Measurements from ENCODE around the gene SETX.

Gene SETX

DNA sequence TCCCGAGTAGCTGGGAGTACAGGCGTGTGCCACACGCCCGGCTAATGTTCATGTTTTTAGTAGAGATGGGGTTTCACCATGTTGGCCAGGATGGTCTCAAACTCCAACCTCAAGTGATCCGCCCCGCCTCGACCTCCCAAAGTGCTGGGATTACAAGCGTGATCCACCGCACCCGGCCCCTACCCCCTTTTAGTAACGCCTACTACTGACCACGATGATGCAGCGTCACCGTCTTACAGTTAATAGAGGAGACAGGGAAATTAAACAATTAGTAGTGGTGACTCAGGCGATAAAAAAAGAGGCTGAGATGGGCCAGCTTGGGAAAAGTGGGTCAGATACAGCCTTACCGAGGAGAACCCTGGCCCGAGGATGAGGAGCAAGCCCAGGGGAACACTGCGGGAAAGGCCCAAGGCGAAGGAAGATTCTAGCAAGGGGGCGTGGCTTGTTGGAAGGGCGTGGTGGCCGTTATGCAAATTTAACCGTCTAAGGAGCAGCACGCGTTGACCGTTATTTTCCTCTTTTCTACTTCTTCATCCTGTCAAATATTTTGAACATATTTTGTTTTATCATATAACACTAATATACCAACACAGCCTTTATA, 1.6 kb upstream of the SETX start:
- no peak for DNase-seq

DNA sequence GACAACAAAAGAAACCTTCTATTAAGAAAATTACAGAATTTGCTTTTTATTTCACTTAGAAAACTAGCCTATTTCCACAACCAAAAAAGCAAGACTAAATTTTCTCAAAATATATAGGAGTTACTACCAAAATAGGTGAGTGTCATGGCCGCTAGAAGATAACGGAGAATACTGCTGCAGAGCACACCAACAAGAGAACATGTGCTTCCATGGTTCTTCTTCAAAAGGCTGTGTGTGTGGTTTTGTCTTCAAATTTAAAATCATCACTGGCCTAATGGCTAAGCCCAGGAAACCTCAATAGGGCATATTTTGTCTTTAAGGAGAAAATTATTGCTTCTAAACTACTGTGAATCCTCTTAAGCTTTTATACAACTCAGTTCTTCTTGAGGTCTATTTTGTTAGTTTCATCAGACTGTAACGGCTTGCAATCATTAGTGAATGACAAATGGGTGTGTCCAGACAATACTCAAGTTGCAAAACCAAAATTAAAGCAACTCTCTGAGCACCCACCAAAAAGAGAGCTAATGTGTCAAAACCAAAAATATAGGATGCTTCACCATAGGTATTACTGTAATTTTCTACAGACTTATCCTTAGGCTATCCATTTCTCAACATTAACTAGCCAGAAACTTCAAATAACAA, 3.3 kb downstream of the SETX start:
- no peak for DNase-seq

DNA sequence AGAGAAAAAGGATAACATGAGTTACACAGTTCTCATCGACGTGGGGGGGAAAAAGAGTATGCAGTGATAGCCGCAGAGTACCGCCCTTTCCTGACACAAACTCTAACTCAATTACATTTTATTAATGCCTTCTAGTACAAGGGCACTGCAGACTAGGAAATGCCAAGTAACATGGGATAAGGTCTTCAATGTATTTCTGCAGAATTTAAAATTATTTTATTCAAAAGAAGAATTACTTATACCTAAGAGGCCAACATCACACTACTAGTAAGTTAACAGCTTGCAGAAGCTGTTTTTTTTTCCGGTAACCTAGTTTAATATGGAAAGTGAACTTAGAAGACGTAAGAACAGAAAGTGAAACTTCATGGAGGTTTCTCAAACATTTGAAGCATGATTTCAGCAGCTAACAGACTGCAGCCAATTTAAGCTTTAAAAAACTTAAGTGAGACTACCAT, 3.9 kb downstream of the SETX start:
- DNase-seq = no peak

DNA sequence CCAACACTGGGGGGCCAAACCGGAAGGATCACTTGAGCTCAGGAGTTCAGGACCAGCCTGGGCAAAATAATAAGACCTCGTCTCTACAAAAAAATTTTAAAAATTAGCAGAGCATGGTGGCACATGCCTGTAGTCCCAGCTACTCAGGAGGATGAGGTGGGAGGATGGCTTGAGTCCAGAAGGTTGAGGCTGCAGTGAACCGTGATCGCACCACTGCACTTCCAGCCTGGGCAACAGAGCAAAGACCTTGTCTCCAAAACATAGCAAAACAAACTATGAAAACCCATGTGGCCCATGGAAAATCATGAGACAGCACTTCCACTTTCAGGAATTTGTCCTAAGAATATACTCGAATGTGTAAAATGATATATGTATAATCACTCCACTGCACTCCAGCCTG, 6.1 kb downstream of the SETX start:
- DNase-seq = no peak

DNA sequence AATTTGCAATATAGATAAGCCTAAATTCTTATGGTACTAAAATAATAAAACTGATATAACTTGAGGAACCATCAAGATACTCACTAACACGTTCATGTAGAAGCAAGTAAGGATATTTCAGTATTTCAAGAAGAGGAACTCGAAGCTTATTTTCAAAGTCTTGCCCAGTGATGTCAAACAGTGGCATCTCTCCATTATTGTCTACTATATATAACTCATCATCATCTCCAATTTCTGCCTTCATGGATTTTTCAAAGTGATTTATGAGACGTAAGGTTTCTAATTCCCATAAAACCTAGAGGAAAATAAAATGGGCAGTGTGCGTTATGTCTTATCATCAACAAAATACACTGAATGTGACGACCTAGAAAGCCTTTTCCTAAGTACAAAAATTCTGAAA, 8.6 kb downstream of the SETX start:
- DNase-seq = no peak

DNA sequence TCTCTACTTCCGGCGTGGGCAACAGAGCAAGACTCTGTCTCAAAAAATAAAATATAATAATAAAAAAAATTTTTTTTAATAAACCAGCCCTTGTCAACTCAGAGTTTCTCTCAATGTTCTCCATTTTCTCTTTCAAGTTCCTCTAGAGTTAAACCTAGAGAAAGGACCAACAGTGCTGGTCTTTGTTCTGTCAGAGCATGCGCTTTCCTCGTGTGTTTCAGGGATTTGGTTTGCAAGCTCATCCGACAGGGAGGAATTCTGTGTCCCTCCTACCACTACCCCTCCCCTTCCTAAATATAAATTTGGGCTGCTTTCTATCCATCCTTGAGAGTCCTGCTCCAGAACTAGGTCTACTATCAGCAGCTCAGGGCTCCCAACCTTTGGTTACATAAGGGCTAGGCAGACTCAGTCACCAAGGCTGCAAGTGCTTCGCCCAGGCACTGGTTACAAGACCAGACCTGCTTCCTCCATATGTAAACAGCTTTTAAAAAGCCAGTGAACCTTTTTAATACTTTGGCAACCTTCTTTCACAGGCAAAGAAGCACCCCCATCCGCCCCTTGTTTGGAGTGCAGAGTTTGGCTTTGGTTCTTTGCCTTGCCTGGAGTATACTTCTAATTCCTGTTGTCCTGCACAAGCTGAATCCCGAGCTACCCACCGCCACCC, 13.5 kb downstream of the SETX start:
- DNase-seq = no peak

DNA sequence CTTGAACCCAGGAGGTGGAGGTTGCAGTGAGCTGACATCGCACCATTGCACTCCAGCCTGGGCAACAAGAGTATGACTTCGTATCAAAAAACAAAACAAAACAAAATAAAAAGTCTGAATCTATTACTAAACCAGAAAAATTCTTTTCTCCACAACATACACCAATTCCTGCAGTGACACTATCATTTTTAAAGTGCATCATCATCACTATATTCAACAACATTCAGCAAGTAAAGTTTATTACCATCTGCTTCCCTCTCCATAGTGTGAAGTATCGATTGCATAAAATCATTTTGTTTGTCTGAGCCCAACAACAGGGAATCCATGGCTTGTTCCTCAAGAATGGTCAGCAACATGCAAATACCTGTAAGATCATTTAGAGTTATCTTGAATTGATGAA, 20.4 kb downstream of the SETX start:
- no peak for DNase-seq

DNA sequence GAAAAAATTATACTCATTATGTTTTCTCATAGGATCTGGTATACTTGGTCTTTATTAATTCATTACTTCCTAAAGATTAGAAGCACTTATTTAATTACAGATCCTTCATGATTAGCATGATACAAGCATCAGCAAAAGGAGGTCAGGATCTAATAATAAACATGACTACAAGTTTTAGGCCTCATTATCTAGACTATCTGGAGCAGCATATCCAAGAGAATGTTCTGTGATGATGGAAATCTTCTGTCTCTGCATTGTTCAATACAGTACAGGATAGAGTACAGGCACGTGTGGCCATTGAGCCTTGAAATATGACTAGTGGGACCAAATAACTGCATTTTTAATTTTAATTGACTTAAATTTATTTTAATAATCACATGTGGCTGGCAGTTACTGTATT, 21.2 kb downstream of the SETX start:
- no peak for DNase-seq

DNA sequence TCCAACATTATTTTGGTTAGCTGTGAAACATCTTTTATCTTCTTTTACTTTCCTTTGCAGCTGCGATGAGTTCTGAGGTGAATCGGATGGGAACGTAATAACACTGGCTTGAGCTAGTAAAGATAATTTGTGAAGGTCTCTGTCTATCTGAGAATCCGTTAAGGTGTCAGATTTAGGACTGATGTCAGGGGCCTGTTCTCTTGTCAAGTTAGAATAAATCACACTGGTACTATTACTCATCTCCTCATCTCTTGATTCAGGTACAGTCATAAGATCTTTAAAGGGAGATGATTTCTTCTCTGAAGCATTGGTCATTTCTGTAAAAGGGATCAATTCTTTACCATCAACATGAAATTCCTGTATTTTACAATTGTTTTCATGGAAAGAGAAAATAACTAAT, 26.2 kb downstream of the SETX start:
- DNase-seq = no peak

DNA sequence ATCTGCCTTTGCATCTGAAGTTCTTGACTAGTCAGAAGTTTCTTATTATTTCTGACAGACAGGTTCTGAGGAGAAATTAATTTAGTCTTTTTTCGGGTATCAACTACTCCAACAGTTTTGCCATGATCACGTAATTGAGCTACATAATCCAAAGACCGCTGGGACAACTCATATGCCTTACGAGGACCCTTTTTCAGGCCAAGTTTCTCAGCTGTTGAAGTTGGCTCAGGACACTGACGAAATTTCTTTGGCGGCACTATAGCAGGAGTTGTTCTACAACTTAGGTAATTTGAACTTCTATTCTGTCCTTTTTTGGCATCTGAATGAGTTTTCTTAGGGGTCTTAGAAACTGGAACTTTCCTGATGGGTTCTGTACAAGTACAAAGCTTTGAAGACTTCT, 27.2 kb downstream of the SETX start:
- no peak for DNase-seq

DNA sequence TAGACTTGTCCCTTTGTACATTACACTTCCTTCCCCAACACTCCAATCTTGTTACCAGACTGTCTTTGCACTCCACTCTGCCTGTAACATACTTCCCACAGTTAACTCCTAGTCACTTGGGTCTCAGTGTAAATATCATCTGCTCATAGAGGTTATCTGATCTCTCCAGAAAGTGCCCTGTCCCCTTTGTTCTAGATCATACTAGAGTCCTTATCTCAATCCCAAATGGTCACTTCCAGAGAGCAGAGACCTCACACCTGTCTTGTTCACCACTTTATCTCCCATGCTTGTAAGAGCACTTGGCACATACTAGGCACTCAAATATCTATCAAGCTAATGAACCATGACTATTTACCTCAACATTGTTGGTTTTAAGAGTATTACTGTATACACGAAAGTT, 30.4 kb downstream of the SETX start:
- DNase-seq = no peak

DNA sequence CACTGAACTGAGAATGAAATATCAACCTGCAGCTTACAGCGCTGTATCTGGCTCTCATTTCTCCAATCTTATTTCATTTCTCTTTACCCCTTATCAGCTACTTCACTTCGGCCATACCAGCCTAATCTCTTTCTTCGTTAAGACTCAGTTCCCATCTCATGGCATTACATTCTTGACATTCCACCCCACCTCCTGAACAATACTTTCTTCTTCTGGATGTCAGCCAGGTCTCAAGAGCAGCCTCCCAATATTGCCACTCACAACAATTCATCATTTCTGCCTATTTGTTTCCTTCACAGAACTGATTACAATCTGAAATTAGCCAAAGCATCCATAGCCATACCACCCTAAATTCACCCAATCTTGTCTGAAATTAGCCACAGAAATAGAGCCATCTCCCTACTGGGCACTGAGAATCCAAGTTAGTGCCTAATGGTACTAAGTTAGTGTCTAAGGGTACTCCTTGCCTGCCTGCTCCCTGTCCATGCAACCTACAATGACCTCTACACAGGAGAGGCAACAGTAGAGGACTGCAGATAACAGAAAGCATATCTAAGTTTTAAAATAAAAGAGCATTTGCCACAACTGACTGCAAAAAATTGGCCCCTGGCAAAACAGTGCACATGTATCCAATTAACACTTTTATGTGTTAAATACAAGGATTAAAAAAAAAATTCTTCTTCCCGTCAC, 35.2 kb downstream of the SETX start:
- no peak for DNase-seq

DNA sequence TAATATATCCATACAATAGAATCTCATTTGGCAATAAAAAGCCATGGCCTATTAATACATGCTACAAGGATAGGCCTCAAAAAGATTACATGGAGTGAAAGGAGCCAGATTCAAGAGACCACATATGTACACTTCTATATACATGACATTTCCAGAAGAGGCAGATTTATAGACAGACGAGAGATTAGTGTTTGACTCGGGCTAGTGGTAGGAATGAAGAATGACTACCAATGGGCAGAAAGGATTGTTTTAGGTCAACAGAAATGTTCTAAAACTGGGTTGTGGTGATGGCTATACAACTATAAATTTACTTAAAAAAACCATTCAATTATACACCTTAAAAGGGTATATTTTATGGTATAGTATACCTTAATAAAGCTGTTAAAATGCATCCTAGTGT, 41.9 kb downstream of the SETX start:
- no peak for DNase-seq

DNA sequence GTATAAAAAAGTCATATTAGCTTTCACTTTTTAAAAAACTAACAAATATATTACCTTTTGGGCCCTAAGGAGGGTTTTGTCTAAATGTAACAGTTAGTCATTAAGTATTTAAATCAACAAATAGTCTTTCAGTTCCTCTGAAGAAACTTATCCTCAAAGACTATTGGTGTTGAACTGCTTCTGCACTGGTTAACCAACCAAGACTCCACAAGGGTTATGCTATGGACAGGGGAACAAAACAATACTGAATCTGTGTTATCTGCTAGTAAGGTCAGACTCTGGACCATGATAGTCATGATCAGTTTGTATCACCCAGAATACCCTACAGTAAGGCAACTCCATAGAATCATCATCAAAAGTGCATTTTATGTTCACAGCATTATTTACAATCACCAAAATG, 42.4 kb downstream of the SETX start:
- no peak for DNase-seq

DNA sequence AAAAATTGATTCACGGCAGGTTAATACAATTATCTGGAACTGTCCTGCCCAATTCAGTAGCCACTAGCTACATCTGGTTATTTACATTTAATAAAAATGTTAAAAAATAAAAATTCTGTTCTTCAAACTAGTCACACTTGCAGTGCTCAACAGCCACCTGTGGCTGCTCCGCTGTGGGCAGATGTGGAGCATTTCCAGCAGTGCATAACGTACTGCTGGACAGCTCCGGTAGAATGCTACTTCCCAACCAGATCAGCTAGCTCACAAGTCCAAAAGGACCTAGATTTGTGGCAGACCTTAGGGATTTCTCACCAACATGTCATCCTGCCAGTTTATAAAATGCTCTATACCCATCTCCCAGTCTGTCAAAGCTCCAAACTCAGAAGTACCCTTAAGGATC, 42.8 kb downstream of the SETX start:
- DNase-seq = no peak

DNA sequence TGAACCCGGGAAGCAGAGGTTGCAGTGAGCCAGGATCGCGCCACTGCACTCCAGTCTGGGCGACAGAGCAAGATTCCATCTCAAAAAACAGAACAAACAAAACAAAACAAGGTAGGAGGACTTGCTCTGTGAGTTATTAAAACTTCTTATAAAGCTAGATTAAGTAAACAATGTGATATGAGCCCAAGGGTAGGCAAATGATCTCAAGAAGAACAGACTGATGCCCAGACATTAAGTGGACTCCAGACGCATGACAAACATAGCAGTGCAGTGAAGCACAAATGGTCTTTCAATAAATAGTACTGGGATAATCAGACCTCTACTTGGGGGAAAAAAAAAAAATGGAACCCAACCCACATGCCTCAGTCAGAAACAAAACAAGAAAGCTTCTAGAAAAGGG, 45.7 kb downstream of the SETX start:
- DNase-seq = no peak

DNA sequence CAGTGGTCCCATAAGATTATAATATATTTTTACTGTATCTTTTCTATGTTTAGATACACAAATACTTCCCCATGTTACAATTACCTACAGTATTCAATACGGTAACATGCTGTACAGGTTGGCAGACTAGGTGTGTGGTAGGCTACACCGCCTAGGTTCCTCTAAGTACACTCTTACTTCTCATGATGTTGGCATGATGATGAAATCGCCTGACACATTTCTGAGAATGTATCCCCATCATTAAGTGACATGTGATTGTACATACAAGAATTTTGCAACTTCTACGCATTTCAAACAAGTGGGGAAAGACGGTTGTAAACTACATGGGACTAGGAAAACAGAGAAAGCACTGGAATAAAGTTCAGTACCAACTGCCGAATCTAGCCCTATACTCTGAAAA, 53.3 kb downstream of the SETX start:
- DNase-seq = no peak

DNA sequence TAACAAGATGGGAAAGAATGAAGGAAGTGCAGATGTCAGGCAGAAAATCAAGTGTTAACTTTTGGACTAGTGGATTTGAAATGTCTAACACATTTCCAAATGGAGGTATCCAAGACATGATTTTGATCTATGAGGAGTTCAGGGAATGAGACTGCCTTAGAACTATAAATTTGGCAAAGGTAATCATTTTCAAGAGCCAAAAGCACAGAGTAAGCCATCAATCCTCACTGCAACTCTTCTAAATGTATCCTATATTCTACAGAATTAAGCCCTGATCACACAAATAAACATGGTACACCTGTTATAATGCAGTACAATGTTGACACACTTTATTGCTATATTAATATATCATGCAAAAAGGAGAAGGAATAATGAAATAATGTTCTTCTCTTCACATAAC, 55.6 kb downstream of the SETX start:
- DNase-seq = no peak

DNA sequence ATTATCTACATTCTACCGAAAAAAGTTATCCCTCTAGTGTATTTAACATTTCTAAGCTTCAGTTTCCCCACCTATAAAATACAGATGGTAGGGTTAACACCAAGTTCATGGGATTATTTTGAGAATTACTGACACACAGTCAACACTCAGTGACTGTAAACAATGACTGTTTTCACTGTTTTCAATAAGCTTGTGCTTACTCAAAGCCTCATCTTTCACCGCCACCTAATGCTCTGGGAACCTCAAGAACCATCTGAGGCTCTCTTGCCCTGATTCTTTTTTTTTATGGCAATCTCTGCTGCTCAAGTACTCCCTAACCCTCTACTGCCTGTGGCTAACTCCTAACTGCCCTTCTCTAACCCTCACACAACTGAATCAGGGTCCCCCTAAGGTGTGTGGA, 59.6 kb downstream of the SETX start:
- no peak for DNase-seq

DNA sequence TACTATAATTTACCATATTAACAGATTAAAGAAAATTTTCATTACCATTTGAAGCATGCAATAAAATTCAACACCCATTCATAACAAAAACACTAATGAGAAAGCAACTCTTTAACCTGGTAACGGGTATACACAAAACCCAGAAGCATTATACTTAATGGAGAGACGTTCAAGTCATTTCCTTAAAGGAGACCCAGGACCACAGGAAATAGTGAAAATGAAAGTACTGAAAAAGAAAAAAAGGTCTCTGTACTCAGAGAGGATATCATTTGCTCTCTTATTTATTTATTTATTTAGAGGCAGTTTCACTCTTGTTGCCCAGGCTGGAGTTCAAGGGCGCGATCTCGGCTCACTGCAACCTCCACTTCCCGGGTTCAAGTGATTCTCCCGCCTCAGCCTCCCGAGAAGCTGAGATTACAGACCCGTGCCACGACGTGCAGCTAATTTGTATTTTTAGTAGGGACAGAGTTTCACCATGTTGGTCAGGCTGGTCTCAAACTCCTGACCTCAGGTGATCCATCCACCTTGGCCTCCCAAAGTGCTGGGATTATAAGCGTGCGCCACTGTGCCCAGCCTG, 61.6 kb downstream of the SETX start:
- no peak for DNase-seq

DNA sequence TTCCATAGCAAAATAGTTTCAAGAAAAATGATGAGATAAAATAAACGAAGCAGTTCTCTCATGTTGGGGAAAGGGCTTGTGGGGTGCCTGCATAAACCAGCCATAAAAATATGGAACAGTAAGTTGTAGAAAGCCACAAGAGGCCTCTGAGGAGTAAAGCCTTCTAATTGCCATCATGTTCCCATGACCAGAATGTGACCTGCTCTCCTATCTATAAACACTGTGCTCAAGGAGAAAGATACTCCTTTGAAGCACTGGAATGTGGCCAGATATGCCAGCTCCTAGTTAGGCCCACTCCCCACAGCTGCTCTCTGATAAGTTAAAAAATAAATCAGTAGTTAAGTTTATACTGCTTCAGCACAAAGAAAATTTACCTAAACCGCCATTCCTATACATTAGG, 65.8 kb downstream of the SETX start:
- no peak for DNase-seq

DNA sequence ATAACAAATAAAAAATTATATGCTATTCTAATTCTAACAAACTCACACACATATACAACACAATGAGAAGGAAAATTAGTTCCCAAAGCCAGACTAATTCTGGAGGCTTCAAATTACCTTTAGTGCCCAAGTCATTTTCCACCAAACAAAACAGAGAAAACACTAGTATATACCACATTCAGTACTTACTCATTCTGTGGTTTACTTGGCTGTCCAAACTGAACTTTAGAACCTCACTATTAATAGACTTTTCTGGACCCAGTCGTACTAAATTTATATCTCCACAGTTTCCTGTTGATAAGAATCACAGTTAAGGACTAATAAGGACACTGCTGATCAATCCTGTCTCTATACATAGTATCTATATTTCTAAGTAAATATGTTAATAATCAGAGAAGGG, 66.4 kb downstream of the SETX start:
- no peak for DNase-seq

DNA sequence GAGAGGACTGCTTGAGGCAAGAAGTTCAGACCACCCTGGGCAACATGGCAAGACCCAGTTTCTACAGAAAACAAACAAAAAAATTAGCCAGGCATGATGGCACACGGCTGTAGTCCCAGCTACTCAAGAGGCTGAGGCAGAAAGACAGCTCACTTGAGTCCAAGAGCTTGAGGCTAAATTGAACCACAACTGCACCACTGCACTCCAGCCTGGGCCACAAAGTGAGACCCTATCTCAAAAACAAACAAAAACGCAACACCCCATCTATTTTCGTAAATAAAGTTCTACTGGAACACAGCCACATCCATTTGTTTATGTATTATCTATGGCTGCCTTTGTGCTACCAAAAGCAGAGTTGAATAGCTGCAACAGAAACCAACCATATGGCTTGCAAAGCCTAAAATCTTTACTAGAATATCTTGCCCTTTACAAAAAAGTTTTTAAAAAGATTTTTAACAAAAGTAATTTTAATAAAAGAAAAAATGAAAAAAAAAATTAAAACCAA, 67.5 kb downstream of the SETX start:
- no peak for DNase-seq

DNA sequence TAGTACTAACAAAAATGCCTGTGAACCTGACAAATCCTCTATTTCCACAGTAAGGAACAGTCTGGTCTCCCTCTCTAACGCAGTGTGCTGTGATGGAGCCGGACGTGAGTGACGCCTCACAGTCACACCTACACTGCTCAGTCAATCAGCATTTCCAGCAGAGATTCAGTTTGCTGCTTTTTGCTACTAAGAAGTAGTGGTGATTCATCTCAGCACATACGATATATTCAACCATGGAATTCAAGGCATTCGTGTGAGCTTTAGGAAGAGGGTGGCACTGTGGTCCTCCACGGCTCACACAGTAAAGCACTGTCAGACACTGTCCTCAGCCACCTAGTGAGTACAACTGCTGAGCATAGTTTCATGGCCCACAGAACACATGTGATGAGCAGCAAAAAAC, 70.9 kb downstream of the SETX start:
- no peak for DNase-seq

All from islet precursor cell (in vitro differentiated cells).